ENCODE results near the gene MTHFD2L. TPM values are rescaled to one million over a fixed set of nuclear protein-coding genes. Genes with fewer than 3 reads are reported as not detected.
A peak's percentile ranks its signal among the peaks of the same experiment; 100 is the strongest.
"Not testable (repeated sequence)": the region's sequence is repeated elsewhere in the genome, so short reads cannot be mapped to it uniquely, and the experiment has no call there.

Gene MTHFD2L
- total and polyA plus RNA-seq, 8 donors, result 4.9 to 11.4 (median 6.8) TPM

DNA sequence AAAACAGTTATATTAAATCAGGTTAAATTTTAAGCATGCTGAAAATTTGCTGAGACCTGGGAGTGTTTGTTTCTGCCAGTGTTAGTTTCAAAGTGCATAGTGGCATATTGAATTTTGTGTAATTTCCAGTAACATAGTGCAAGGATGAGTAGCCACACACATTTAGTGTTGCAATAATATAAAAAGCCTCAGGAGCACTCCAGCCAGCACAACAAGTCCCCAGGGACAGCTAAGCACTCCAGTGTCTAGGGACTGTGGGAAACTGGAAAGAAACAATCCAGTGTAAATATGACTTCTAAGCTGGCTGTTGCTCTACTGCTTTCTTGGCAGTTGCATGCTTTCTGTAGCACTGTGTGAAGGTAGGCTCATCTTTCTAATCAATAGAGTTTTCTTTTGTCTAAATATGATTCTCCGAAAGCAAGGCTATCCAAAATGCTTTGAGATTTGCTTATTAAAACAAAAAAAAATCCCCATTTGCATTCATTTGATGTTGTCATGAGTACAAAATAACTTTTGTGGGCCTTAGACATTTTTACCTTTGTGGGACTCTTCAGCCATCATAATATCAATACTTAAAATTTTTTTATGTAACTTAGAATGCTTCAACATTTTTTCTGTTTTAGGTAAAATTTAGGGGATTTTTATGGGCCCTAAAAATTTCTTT, 34.7 kb upstream of the MTHFD2L start:
- no peak overlapping the region for H3K4me3 ChIP-seq
- DNase-seq, result peak in 3 of 6 donors; percentile 32 to 40 (median 36)
- 25 to 33% methylated on average over 1 of the region's 1 CpG for WGBS, 2 donors
- peaks cover 5 to 19% (median 6%) of the 10 kb centered on the region in 3 donors for H3K4me1 ChIP-seq
- TF ChIP-seq CTCF (IDR thresholded peaks at IDR 0.05), result no peak
- peak; percentile 60 to 99 (median 96) for ATAC-seq
- peak overlapping the region in 2 of 4 donors; percentile 24 to 42 for H3K27ac ChIP-seq
- intact Hi-C loops (cut with DNase I), result loop anchor here in 1 of 3 donors (10.0 kb wide), 1 partner anchor 458 kb away; no protein-coding TSS in a partner anchor
- H3K9me3 ChIP-seq, result no peaks in the 10 kb centered on the region
- FAIRE-seq, result no peak
- no peaks in the 10 kb centered on the region for H3K27me3 ChIP-seq
- no peaks in the 10 kb centered on the region for H3K36me3 ChIP-seq

DNA sequence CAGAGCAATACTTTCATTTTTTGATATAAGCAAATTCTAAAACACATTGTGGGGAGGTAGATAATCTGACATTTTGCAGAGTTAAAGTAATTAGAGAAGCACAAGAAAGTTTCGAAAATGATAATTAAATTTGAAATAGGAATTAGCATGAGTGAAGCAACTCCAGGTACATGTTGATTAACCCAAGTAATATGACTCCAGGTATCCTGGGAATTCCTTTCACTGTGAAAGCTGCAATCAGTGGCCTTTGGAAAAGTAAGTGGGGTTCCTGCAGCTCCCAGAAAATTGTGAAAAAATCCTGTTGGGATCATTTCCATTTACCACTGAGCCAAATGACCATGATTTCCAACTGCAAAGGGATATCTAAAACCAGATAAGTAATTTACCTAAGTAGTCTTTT, 32.9 kb upstream of the MTHFD2L start:
- ATAC-seq (no peak), FAIRE-seq (no peak), DNase-seq (no peak)
- Histone ChIP-seq H3K9me3 (no peaks in the 10 kb centered on the region), H3K27ac (no peak overlapping the region), H3K4me3 (no peak overlapping the region), H3K36me3 (no peaks in the 10 kb centered on the region), H3K27me3 (no peaks in the 10 kb centered on the region), H3K4me1 (peaks cover 5 to 16% (median 6%) of the 10 kb centered on the region in 3 donors)
- TF ChIP-seq CTCF (IDR thresholded peaks at IDR 0.05), result no peak
- intact Hi-C loops (cut with DNase I), result loop anchor here in 1 of 3 donors (10.0 kb wide), 1 partner anchor 460 kb away; no protein-coding TSS in a partner anchor
- 80 to 84% methylated on average over 1 of the region's 1 CpG for WGBS, 2 donors

GRCh38 chr4:74127745-74128144, 30.2 kb upstream of the MTHFD2L start:
- ATAC-seq, result no peak
- Histone ChIP-seq H3K36me3 (no peaks in the 10 kb centered on the region), H3K27ac (no peak overlapping the region), H3K9me3 (no peaks in the 10 kb centered on the region), H3K4me1 (peaks cover 4 to 10% (median 5%) of the 10 kb centered on the region in 3 donors), H3K4me3 (no peak overlapping the region), H3K27me3 (no peaks in the 10 kb centered on the region)
- no peak for FAIRE-seq
- DNase-seq, result no peak
- intact Hi-C loops (cut with DNase I), result loop anchor here in 1 of 3 donors (10.0 kb wide), 1 partner anchor 463 kb away; no protein-coding TSS in a partner anchor
- WGBS, 2 donors, result 82 to 88% methylated on average over 4 of the region's 4 CpGs
- TF ChIP-seq CTCF (IDR thresholded peaks at IDR 0.05), result no peak

DNA sequence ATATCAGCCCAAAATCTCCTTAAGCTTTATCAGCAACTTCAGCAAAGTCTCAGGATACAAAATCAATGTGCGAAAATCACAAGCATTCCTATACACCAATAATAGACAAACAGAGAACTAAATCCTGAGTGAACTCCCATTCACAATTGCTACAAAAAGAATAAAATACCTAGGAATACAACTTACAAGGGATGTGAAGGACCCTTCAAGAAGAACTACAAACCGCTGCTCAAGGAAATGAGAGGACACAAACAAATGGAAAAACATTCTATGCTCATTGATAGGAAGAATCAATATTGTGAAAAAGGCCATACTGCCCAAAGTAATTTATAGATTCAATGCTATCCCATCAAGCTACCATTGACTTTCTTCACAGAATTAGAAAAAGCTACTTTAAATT, 27.1 kb upstream of the MTHFD2L start:
- H3K27me3 ChIP-seq, DNase-seq, H3K4me1 ChIP-seq, H3K4me3 ChIP-seq, H3K27ac ChIP-seq, H3K36me3 ChIP-seq, FAIRE-seq, H3K9me3 ChIP-seq, ATAC-seq: not testable (repeated sequence)
- intact Hi-C loops (cut with DNase I), result loop anchor here in 1 of 3 donors (10.0 kb wide), 2 partner anchors 86 to 466 kb away; no protein-coding TSS in a partner anchor
- WGBS, 2 donors, result 96 to 97% methylated on average over 2 of the region's 2 CpGs

- ATAC-seq, H3K27ac ChIP-seq, FAIRE-seq: not testable (repeated sequence)
These were observed 25.7 kb upstream of the MTHFD2L start for GRCh38 chr4:74132188-74132587.

DNA sequence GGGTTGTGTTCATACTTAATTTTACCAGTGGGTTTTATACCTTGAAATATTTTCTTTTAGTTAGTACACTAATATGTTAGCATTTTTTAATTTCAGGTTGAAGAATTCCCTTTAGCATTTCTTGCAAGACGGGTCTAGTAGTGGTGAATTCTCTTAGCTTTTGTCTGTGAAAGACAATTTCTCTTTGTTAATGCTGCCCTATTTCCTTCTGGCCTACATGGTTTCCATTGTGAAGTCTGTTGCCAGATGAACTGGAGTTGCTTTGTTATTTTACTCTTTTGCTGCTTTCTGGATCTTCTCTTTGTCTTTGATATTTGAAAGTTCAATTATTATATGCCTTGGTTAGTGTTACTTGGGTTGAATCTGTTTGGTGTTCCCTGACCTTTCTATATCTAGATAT, 25.0 kb upstream of the MTHFD2L start:
- Histone ChIP-seq H3K27ac (no peak overlapping the region), H3K4me3 (no peak overlapping the region), H3K36me3 (no peaks in the 10 kb centered on the region), H3K4me1 (peaks cover 0 to 10% (median 7%) of the 10 kb centered on the region in 3 donors), H3K27me3 (no peaks in the 10 kb centered on the region), H3K9me3 (no peaks in the 10 kb centered on the region)
- TF ChIP-seq CTCF (IDR thresholded peaks at IDR 0.05), result no peak
- FAIRE-seq (no peak), ATAC-seq (no peak), DNase-seq (no peak)
- 81 to 91% methylated on average over 1 of the region's 1 CpG for WGBS, 2 donors
- intact Hi-C loops (cut with DNase I), result loop anchor here in 1 of 3 donors (10.0 kb wide), 2 partner anchors 88 to 468 kb away; no protein-coding TSS in a partner anchor

More at GRCh38 chr4:74132188-74132587, 25.7 kb upstream of the MTHFD2L start:
- H3K27me3 ChIP-seq, H3K9me3 ChIP-seq, H3K4me1 ChIP-seq, DNase-seq, H3K36me3 ChIP-seq, H3K4me3 ChIP-seq: not testable (repeated sequence)
- intact Hi-C loops (cut with DNase I), result loop anchor here in 1 of 3 donors (10.0 kb wide), 2 partner anchors 87 to 467 kb away; no protein-coding TSS in a partner anchor

Data from pancreas (tissue), 10 donors.